Measurements from ENCODE around the gene CAVIN3.

The CAVIN3 gene, protein sequence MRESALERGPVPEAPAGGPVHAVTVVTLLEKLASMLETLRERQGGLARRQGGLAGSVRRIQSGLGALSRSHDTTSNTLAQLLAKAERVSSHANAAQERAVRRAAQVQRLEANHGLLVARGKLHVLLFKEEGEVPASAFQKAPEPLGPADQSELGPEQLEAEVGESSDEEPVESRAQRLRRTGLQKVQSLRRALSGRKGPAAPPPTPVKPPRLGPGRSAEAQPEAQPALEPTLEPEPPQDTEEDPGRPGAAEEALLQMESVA

DNA sequence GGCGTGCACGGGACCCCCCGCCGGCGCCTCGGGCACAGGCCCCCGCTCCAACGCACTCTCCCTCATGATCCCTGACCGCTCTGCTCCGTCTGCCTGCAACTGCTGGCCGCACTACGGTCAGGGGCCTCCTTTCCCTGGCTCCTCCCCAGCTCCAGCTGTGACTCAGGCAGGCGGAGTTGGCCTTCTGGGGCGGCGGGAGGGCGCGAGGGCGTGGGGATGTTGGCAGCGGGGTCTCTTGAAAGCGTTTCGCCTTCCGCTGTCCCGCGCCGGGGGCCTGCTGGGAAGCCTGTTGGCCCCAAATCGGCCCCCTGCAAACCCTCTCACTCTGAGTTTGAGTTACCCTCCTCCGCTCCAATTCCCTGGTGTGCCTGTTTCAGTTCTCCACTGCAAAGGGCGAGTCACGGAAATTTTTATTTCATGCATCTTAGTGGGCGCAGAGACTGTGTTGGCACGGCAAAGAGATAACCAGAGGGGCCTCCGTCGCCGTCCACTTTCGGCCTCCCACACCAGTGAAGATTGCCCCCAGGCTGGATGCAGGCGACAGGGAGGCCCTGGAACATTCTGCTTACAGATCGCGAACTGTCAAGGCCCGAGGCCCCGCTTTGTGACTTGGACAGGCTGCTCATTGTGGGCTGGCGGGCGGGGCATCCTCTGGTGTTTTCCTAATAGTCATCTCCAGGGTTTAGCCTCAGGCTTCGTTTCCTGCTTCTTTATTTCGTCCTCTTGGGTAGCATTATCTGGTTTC is at the start of gene CAVIN3:
Gene CAVIN3 (minus strand): TSS at position 91 of the 745 bp plus-strand sequence. CDS start 25 bp downstream, at position 66.
- H3K4me3 ChIP-seq (ENCODE audit: control insufficient read depth, low read depth, low read length), result peak within 1 kb of the TSS; percentile 75
- DNase-seq (ENCODE audit: low read depth), result no peak
- TF ChIP-seq, protein P1, sequence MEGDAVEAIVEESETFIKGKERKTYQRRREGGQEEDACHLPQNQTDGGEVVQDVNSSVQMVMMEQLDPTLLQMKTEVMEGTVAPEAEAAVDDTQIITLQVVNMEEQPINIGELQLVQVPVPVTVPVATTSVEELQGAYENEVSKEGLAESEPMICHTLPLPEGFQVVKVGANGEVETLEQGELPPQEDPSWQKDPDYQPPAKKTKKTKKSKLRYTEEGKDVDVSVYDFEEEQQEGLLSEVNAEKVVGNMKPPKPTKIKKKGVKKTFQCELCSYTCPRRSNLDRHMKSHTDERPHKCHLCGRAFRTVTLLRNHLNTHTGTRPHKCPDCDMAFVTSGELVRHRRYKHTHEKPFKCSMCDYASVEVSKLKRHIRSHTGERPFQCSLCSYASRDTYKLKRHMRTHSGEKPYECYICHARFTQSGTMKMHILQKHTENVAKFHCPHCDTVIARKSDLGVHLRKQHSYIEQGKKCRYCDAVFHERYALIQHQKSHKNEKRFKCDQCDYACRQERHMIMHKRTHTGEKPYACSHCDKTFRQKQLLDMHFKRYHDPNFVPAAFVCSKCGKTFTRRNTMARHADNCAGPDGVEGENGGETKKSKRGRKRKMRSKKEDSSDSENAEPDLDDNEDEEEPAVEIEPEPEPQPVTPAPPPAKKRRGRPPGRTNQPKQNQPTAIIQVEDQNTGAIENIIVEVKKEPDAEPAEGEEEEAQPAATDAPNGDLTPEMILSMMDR (IDR thresholded peaks at IDR 0.05; ENCODE audit: control insufficient read depth, insufficient read depth, low read depth, low read length, missing control alignments), result no peak

DNA sequence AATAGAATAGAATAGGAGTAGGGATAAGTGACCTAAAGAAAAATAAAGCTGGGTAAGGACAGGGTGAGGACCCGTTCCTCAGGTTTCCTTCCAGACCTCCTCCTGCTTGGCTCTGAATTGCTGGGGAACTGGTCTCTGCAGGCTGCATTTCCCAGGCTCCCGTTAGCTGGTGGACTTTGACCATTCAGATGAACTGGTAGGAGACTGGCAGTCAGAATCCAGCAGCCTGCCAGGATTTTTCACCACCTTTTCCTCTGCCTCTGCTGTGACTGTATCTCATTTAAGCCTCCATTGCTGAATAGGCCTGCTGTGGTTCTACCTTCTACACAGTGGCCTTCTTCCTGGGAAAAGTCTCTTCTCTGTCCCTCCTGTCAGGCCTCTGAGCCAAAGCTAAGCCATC is 45.4 kb upstream of the CAVIN3 start:
- H3K4me3 ChIP-seq (ENCODE audit: control insufficient read depth, low read depth, low read length), result no peak overlapping the region
- DNase-seq (ENCODE audit: low read depth), result no peak
- TF ChIP-seq, protein P1 (IDR thresholded peaks at IDR 0.05; ENCODE audit: control insufficient read depth, insufficient read depth, low read depth, low read length, missing control alignments), result no peak

DNA sequence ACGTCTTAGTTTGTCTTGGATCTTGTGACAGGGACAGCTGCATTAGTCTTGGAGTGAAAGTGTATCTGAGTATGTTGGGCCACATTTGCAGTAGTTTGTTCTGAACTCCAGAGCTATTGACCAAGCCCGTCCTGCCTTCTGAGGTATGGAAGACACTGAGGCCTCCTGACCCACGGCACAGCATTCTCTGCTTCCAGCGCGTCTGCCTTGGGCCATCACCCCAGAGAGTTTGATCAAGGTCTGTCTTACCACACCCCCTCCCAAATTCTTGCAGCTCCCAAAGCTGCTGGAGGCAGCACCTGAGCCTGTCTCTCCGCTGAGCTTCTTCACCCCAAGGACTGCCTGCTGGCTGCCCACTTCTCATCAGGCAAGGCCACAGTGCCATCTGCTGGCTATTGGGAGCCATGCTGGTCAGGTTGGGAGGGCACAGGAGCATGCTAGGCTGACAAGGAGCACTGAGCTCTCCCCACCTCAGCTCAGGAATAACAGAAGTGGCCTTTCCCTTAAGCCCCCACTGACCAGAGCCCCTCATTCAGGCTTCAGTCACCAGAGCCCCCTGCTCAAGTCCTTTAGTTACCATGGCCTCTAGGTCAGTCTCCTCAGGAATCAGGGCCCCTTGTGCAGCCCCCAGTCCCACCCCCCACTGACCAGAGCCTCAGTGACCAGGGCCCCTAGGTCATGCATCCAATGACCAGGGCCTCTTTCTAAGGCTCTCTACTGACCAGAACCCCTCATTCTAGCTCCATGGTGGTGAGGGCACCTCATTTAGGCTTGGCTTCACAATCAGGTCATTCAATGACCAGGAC is 42.8 kb upstream of the CAVIN3 start:
- H3K4me3 ChIP-seq (ENCODE audit: control insufficient read depth, low read depth, low read length), result no peak overlapping the region
- TF ChIP-seq, protein P1 (IDR thresholded peaks at IDR 0.05; ENCODE audit: control insufficient read depth, insufficient read depth, low read depth, low read length, missing control alignments), result peak; percentile 99
- DNase-seq (ENCODE audit: low read depth), result peak; percentile 43

DNA sequence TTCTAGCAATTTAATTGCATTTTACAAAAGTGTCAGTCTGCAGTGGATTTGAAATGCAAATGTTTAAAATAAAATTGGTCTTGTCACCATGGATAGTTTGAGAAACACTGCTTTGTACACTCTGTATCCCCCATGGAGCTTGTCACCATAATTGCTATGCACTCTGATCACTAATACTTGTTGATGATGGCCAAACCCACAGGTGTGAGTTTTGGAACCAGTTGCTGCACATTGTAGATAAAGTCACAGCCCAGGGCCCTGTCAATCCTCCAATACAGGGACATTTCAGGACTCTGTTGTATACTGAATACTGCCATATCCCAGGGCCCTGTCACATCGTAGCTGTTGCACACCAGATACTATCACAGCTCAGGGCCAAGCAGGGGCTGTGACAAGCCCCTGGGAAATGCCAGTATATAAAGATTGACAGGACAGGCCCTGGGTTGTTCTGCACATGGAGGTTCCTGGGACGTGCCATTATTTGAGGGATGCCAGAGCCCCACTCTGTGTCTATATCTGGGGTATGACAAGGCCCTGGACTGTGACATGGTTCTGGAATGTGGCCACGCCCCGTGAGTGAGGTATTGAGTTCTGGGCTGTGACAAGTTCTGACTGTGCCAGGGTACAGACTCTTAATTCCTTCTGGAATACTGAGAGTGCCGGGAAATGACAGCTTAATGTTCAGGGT is 42.0 kb upstream of the CAVIN3 start:
- TF ChIP-seq, protein P1 (IDR thresholded peaks at IDR 0.05; ENCODE audit: control insufficient read depth, insufficient read depth, low read depth, low read length, missing control alignments), result no peak
- DNase-seq (ENCODE audit: low read depth), result no peak
- no peak overlapping the region for H3K4me3 ChIP-seq (ENCODE audit: control insufficient read depth, low read depth, low read length)

DNA sequence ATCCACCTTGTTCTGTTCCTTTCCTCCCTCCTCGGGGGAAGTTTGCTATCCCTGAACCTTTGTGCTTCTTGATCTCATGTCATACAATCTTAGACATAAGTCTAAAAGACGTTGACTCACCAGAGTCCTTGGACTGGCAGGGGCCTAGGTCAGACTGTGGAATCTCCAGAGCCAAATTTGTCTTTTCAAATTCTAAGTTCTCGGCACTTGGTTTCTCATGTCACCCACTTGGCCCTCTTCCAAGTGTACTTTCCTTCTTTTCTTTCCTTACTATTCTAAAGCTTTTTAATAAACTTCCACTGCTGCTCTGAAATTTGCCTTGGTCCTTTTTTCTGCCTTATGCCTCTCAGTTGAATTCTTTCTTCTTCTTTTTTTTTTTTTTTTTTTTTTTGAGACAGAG is 39.9 kb upstream of the CAVIN3 start:
- DNase-seq (ENCODE audit: low read depth), result no peak
- H3K4me3 ChIP-seq (ENCODE audit: control insufficient read depth, low read depth, low read length), result no peak overlapping the region
- TF ChIP-seq, protein P1 (IDR thresholded peaks at IDR 0.05; ENCODE audit: control insufficient read depth, insufficient read depth, low read depth, low read length, missing control alignments), result no peak

DNA sequence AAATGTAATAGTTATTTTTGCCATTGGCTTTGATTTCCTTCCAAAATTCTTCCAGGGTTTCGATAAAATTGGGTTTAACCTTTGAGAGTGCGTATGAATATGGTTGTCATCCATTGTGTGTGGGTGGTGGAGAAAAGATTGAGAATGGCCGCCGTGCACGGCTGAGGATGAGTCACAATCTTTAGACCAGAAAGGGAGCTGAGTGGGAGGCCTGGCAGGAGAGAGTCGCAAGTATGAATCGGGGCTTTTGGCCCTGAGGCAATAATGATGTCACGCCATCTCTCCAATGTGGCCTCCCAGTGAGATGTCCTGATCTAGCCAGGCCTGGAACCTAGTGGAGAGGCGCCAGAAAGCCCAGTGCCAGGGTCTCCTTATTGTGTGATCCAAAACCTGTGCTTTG is 36.9 kb upstream of the CAVIN3 start:
- TF ChIP-seq, protein P1 (IDR thresholded peaks at IDR 0.05; ENCODE audit: control insufficient read depth, insufficient read depth, low read depth, low read length, missing control alignments), result no peak

More for the DNA sequence above, 36.9 kb upstream of the CAVIN3 start:
- no peak overlapping the region; the same call in 1 of the 2 replicates for H3K4me3 ChIP-seq (ENCODE audit: control insufficient read depth, low read depth, low read length)
- DNase-seq (ENCODE audit: low read depth), result peak; percentile 74
